Sigmoid colon (tissue), 4 donors: Measurements from ENCODE around the gene KRT76.

Experiments used
- EP300 ChIP-seq, 4 donors: sonication (generic); formaldehyde crosslinking; IDR thresholded peaks; one replicate each; pipeline ENCODE4 v1.6.1; 2017; ENCODE audit warnings: antibody characterized with exemption in 4 of 4
- TF ChIP-seq, protein P1 (sequence below), 4 experiments: fragments of 450-650 bp in 3 of 4; fragments of 200-600 bp in 1 of 4; IDR thresholded peaks; one replicate each; pipeline ENCODE4 v1.5.1; 2016 to 2019; ENCODE audit warnings: antibody characterized with exemption in 4 of 4, mild to moderate bottlenecking in 3 of 4, moderate library complexity in 2 of 4

DNA sequence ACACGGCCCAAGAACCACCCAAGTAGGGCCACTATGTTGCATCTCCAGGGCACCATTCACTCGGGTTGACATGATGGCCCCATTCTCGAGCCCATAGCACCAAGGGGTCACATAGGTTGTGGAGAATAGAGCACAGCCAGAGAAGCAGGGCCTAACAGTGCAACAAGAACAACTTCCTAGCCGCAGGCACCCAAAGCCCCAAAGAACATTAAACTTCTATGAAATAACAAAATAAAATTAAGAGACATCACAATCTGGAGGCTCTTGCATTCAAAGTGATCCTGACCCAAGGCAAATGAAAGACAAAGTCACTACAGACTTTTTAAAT is 34.9 kb upstream of the KRT76 start:
- TF ChIP-seq, protein P1, sequence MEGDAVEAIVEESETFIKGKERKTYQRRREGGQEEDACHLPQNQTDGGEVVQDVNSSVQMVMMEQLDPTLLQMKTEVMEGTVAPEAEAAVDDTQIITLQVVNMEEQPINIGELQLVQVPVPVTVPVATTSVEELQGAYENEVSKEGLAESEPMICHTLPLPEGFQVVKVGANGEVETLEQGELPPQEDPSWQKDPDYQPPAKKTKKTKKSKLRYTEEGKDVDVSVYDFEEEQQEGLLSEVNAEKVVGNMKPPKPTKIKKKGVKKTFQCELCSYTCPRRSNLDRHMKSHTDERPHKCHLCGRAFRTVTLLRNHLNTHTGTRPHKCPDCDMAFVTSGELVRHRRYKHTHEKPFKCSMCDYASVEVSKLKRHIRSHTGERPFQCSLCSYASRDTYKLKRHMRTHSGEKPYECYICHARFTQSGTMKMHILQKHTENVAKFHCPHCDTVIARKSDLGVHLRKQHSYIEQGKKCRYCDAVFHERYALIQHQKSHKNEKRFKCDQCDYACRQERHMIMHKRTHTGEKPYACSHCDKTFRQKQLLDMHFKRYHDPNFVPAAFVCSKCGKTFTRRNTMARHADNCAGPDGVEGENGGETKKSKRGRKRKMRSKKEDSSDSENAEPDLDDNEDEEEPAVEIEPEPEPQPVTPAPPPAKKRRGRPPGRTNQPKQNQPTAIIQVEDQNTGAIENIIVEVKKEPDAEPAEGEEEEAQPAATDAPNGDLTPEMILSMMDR (IDR thresholded peaks at IDR 0.05) = no peak
- no peak for TF ChIP-seq EP300 (IDR thresholded peaks at IDR 0.05)
